Endodermal cell (in vitro differentiated cells): ENCODE measurements around the gene PLAGL2. TPM values are rescaled to one million over a fixed set of nuclear protein-coding genes. Genes with fewer than 3 reads are reported as not detected.
"Not testable (repeated sequence)": the region's sequence is repeated elsewhere in the genome, so short reads cannot be mapped to it uniquely, and the experiment has no call there.

ENCODE experiments used
- DNase-seq: peaks from one replicate; pipeline ENCODE4 v3.0.0-alpha.2; 2017
- H3K27ac ChIP-seq: 2 replicates; pipeline ENCODE4 v1.5.1; 2013; ENCODE audit warnings: mild to moderate bottlenecking, low read depth, low read length, moderate library complexity
- H3K27me3 ChIP-seq: 2 replicates; pipeline ENCODE4 v1.6.1; 2013; ENCODE audit warnings: mild to moderate bottlenecking, low read length, moderate library complexity; ENCODE audit not compliant: insufficient read depth, control insufficient read depth, poor library complexity, severe bottlenecking
- H3K36me3 ChIP-seq: 2 replicates; pipeline ENCODE4 v1.7.0; 2013; ENCODE audit warnings: mild to moderate bottlenecking, low read length, moderate library complexity; ENCODE audit not compliant: control insufficient read depth, insufficient read depth
- H3K4me1 ChIP-seq: one replicate; pipeline ENCODE4 v1.7.0; 2013; ENCODE audit warnings: low read length; ENCODE audit not compliant: control insufficient read depth, insufficient read depth
- H3K4me3 ChIP-seq: 2 replicates; pipeline ENCODE4 v1.5.1; 2013; ENCODE audit warnings: mild to moderate bottlenecking, low read length, moderate library complexity
- H3K9ac ChIP-seq: 2 replicates; pipeline ENCODE4 v1.6.1; 2013; ENCODE audit warnings: mild to moderate bottlenecking, low read length, moderate library complexity; ENCODE audit not compliant: poor library complexity, severe bottlenecking; ENCODE audit errors: extremely low read depth
- H3K9me3 ChIP-seq: 2 replicates; pipeline ENCODE4 v1.6.1; 2013; ENCODE audit warnings: mild to moderate bottlenecking, low read length, moderate library complexity; ENCODE audit not compliant: control insufficient read depth
- H3K27ac Mint-ChIP-seq: 2 replicates; pipeline ENCODE4 v1.8.0; 2020; ENCODE audit warnings: mixed read lengths
- H3K27me3 Mint-ChIP-seq: 2 replicates; pipeline ENCODE4 v1.8.0; 2021; ENCODE audit warnings: mild to moderate bottlenecking, mixed read lengths; ENCODE audit not compliant: insufficient read depth
- H3K36me3 Mint-ChIP-seq: 2 replicates; pipeline ENCODE4 v1.8.0; 2020; ENCODE audit warnings: low read depth, mixed read lengths
- H3K4me1 Mint-ChIP-seq: 2 replicates; pipeline ENCODE4 v1.8.0; 2020; ENCODE audit warnings: mixed read lengths
- H3K4me3 Mint-ChIP-seq: 2 replicates; pipeline ENCODE4 v1.8.0; 2020; ENCODE audit warnings: mild to moderate bottlenecking, moderate library complexity, mixed read lengths
- H3K9me3 Mint-ChIP-seq: 2 replicates; pipeline ENCODE4 v1.8.0; 2020; ENCODE audit warnings: mild to moderate bottlenecking, mixed read lengths
- WGBS, 2 experiments: methylation state at CpG; one replicate each; pipeline versions ENCODE4 v1.1.5 to v1.1.7; 2013; ENCODE audit warnings: missing lambda C conversion rate in 2 of 2, mixed read lengths in 1 of 2; ENCODE audit not compliant: insufficient coverage in 1 of 2, insufficient read length in 1 of 2; 5-methylcytosine and 5-hydroxymethylcytosine counted together
- total RNA-seq, 2 donors: library from RNA; stranded (reverse); fragmentation: NEBNext Ultra II Directional in 1 of 2; extraction: Animal tissue kit (Norgen Biotek cat#: 25700) in 1 of 2; gene quantifications; 2 replicates in 1 of 2; 3 replicates in 1 of 2; pipeline ENCODE4 v1.2.1, GENCODE V29; 2021
- TF ChIP-seq, protein P1 (sequence below): fragments of 200-600 bp; sonication (generic); conservative IDR thresholded peaks from 2 replicates; pipeline ENCODE4 v1.5.0; 2021; ENCODE audit warnings: antibody characterized with exemption, mild to moderate bottlenecking

PLAGL2 gene
- total RNA-seq, 2 donors from 2014 or later, result 25.5 to 34.5 TPM

GRCh38 chr20:32251470-32251869 is 43.9 kb upstream of the PLAGL2 start:
- Mint-ChIP-seq H3K27me3 (peaks cover 4% of the 10 kb centered on the region), H3K4me1 (peaks cover 3% of the 10 kb centered on the region), H3K9me3 (no peaks in the 10 kb centered on the region), H3K27ac (no peak overlapping the region), H3K36me3 (no peaks in the 10 kb centered on the region), H3K4me3 (no peak overlapping the region)
- no peak overlapping the region for H3K4me3 ChIP-seq
- H3K27me3 ChIP-seq, result no peaks in the 10 kb centered on the region
- no peaks in the 10 kb centered on the region for H3K36me3 ChIP-seq
- no peak for DNase-seq
- no peak overlapping the region for H3K27ac ChIP-seq
- 63 to 86% methylated on average over 1 to 3 of the region's 3 CpGs for WGBS, 2 experiments
- H3K4me1 ChIP-seq, result no peaks in the 10 kb centered on the region
- TF ChIP-seq, protein P1, sequence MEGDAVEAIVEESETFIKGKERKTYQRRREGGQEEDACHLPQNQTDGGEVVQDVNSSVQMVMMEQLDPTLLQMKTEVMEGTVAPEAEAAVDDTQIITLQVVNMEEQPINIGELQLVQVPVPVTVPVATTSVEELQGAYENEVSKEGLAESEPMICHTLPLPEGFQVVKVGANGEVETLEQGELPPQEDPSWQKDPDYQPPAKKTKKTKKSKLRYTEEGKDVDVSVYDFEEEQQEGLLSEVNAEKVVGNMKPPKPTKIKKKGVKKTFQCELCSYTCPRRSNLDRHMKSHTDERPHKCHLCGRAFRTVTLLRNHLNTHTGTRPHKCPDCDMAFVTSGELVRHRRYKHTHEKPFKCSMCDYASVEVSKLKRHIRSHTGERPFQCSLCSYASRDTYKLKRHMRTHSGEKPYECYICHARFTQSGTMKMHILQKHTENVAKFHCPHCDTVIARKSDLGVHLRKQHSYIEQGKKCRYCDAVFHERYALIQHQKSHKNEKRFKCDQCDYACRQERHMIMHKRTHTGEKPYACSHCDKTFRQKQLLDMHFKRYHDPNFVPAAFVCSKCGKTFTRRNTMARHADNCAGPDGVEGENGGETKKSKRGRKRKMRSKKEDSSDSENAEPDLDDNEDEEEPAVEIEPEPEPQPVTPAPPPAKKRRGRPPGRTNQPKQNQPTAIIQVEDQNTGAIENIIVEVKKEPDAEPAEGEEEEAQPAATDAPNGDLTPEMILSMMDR, result no peak
- H3K9ac ChIP-seq, result no peak overlapping the region
- no peaks in the 10 kb centered on the region for H3K9me3 ChIP-seq

- Histone ChIP-seq H3K27ac (no peak overlapping the region), H3K36me3 (no peaks in the 10 kb centered on the region), H3K9ac (no peak overlapping the region), H3K9me3 (no peaks in the 10 kb centered on the region), H3K27me3 (no peaks in the 10 kb centered on the region), H3K4me3 (no peak overlapping the region), H3K4me1 (no peaks in the 10 kb centered on the region)
- no peaks in the 10 kb centered on the region for H3K9me3 Mint-ChIP-seq
- DNase-seq, result no peak
- 93 to 97% methylated on average over 6 to 7 of the region's 9 CpGs for WGBS, 2 experiments
- H3K4me3 Mint-ChIP-seq, result no peak overlapping the region
- H3K27ac Mint-ChIP-seq, result no peak overlapping the region
- peaks cover 4% of the 10 kb centered on the region for H3K27me3 Mint-ChIP-seq
- no peaks in the 10 kb centered on the region for H3K36me3 Mint-ChIP-seq
- no peaks in the 10 kb centered on the region for H3K4me1 Mint-ChIP-seq
- TF ChIP-seq, protein P1, result peak; percentile 27
Measured at GRCh38 chr20:32249030-32249738, 41.6 kb upstream of the PLAGL2 start.

GRCh38 chr20:32248043-32248442 is 40.5 kb upstream of the PLAGL2 start:
- TF ChIP-seq, protein P1, result no peak
- H3K27ac ChIP-seq, result no peak overlapping the region
- no peaks in the 10 kb centered on the region for H3K36me3 ChIP-seq
- no peak overlapping the region for H3K9ac ChIP-seq
- 84 to 94% methylated on average over 4 to 5 of the region's 5 CpGs for WGBS, 2 experiments
- Mint-ChIP-seq H3K27ac (no peak overlapping the region), H3K4me3 (no peak overlapping the region), H3K27me3 (no peaks in the 10 kb centered on the region), H3K4me1 (no peaks in the 10 kb centered on the region), H3K9me3 (no peaks in the 10 kb centered on the region), H3K36me3 (no peaks in the 10 kb centered on the region)
- H3K4me3 ChIP-seq, result no peak overlapping the region
- H3K9me3 ChIP-seq, result no peaks in the 10 kb centered on the region
- DNase-seq, result no peak
- no peaks in the 10 kb centered on the region for H3K27me3 ChIP-seq
- no peaks in the 10 kb centered on the region for H3K4me1 ChIP-seq

GRCh38 chr20:32246208-32246607 is 38.7 kb upstream of the PLAGL2 start:
- not testable (repeated sequence) for H3K9me3 ChIP-seq, H3K36me3 ChIP-seq, H3K9me3 Mint-ChIP-seq, H3K27ac Mint-ChIP-seq, H3K9ac ChIP-seq, DNase-seq, H3K4me1 ChIP-seq, H3K27me3 ChIP-seq, H3K4me3 Mint-ChIP-seq, H3K27ac ChIP-seq, H3K27me3 Mint-ChIP-seq, H3K4me3 ChIP-seq, H3K4me1 Mint-ChIP-seq, H3K36me3 Mint-ChIP-seq
- WGBS, 2 experiments, result 88 to 92% methylated on average over 2 to 5 of the region's 5 CpGs
